Osteocyte (in vitro differentiated cells): ENCODE results near the gene STARD10. TPM values are rescaled to one million over a fixed set of nuclear protein-coding genes. Genes with fewer than 3 reads are reported as not detected.
A peak's percentile ranks its signal among the peaks of the same experiment; 100 is the strongest.

ENCODE experiments used
- DNase-seq: peaks from one replicate; pipeline ENCODE4 v3.0.0; 2021; ENCODE audit warnings: mixed read lengths; ENCODE audit not compliant: unreplicated experiment; ENCODE audit errors: extremely low spot score
- H3K27ac Mint-ChIP-seq: one replicate; pipeline ENCODE4 v1.8.0; 2021; ENCODE audit warnings: mild to moderate bottlenecking, mixed read lengths; ENCODE audit not compliant: unreplicated experiment
- H3K27me3 Mint-ChIP-seq: one replicate; pipeline ENCODE4 v1.8.0; 2021; ENCODE audit warnings: mixed read lengths; ENCODE audit not compliant: unreplicated experiment
- H3K36me3 Mint-ChIP-seq: one replicate; pipeline ENCODE4 v1.8.0; 2021; ENCODE audit warnings: mixed read lengths; ENCODE audit not compliant: unreplicated experiment
- H3K4me1 Mint-ChIP-seq: one replicate; pipeline ENCODE4 v1.8.0; 2021; ENCODE audit warnings: mixed read lengths; ENCODE audit not compliant: unreplicated experiment
- H3K4me3 Mint-ChIP-seq: one replicate; pipeline ENCODE4 v1.8.0; 2021; ENCODE audit warnings: mild to moderate bottlenecking, moderate library complexity, mixed read lengths; ENCODE audit not compliant: unreplicated experiment
- H3K9me3 Mint-ChIP-seq: one replicate; pipeline ENCODE4 v1.8.0; 2021; ENCODE audit warnings: mixed read lengths; ENCODE audit not compliant: unreplicated experiment
- CTCF ChIP-seq: fragments of 200-600 bp; sonication (generic); IDR thresholded peaks from 2 replicates; pipeline ENCODE4 v1.5.0; 2021; ENCODE audit warnings: antibody characterized with exemption, mild to moderate bottlenecking, moderate library complexity
- total RNA-seq: library from RNA; stranded (reverse); gene quantifications from 2 replicates; pipeline ENCODE4 v1.2.1, GENCODE V29; 2021

The STARD10 gene
- total RNA-seq, 1 donor from 2014 or later, result 27.7 TPM

GRCh38 chr11:72753341-72754148, 40.3 kb downstream of the STARD10 start:
- H3K4me1 Mint-ChIP-seq, result peaks cover 19% of the 10 kb centered on the region
- no peak for DNase-seq

GRCh38 chr11:72752088-72752914, 41.5 kb downstream of the STARD10 start, which contains the start of gene ARAP1:
ARAP1 (minus strand) TSS chr11:72752408; CDS start chr11:72727128, 25,280 bp downstream.
- peaks cover 10% of the 10 kb centered on the region for H3K36me3 Mint-ChIP-seq
- TF ChIP-seq CTCF, result no peak
- no peaks in the 10 kb centered on the region for H3K9me3 Mint-ChIP-seq
- H3K27me3 Mint-ChIP-seq, result no peaks in the 10 kb centered on the region
- H3K4me1 Mint-ChIP-seq, result peaks cover 17% of the 10 kb centered on the region
- no peak for DNase-seq
- H3K4me3 Mint-ChIP-seq, result peak within 1 kb of the TSS; percentile 87
- peak within 1 kb of the TSS; percentile 83 for H3K27ac Mint-ChIP-seq

More at GRCh38 chr11:72753341-72754148, 40.3 kb downstream of the STARD10 start:
- Mint-ChIP-seq H3K9me3 (no peaks in the 10 kb centered on the region), H3K27me3 (no peaks in the 10 kb centered on the region), H3K4me3 (peak overlapping the region; percentile 87), H3K27ac (no peak overlapping the region), H3K36me3 (peaks cover 10% of the 10 kb centered on the region)
- TF ChIP-seq CTCF, result no peak

- DNase-seq, result no peak
- no peaks in the 10 kb centered on the region for H3K27me3 Mint-ChIP-seq
- peaks cover 7% of the 10 kb centered on the region for H3K36me3 Mint-ChIP-seq
- H3K4me3 Mint-ChIP-seq, result peak overlapping the region; percentile 87
- H3K9me3 Mint-ChIP-seq, result no peaks in the 10 kb centered on the region
- H3K27ac Mint-ChIP-seq, result peak overlapping the region; percentile 18
- no peak for TF ChIP-seq CTCF
- peaks cover 17% of the 10 kb centered on the region for H3K4me1 Mint-ChIP-seq
Measured at GRCh38 chr11:72751116-72752087, 42.4 kb downstream of the STARD10 start.

GRCh38 chr11:72750556-72751115, 43.2 kb downstream of the STARD10 start:
- DNase-seq, result no peak
- H3K4me3 Mint-ChIP-seq, result peak overlapping the region; percentile 40
- no peaks in the 10 kb centered on the region for H3K9me3 Mint-ChIP-seq
- H3K36me3 Mint-ChIP-seq, result no peaks in the 10 kb centered on the region
- no peaks in the 10 kb centered on the region for H3K27me3 Mint-ChIP-seq
- peaks cover 17% of the 10 kb centered on the region for H3K4me1 Mint-ChIP-seq
- no peak overlapping the region for H3K27ac Mint-ChIP-seq
- TF ChIP-seq CTCF, result no peak
